ENCODE measurements around the gene SERPINA10.

Gene SERPINA10

DNA sequence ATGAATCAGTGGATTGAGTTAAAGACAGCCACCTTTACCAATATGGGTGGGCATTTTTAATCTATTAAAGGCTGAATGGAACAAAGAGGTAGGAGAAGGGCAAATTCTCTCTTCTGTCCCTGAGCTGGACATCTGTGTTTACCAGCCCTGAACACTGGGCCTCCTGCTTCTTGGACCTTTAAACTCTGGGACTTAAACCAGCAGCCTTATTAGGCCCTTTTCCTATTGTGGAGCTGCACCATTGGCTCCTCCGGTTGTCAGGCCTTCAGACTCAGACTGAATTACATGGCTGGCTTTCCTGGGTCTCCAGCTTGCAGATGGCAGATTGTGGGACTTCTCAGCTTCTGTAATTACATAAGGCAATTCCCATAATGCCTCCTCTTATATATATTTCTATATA is 23.6 kb upstream of the SERPINA10 start:
- H3K9me2 ChIP-seq (ENCODE audit: low read depth, low read length) = no peaks in the 10 kb centered on the region
- peaks cover 9% of the 10 kb centered on the region for H3K4me1 ChIP-seq (ENCODE audit: insufficient read depth, low read length, severe bottlenecking)
- H3K9ac ChIP-seq (ENCODE audit: low read length) = no peak overlapping the region
- no peak overlapping the region for H2AFZ ChIP-seq (ENCODE audit: low read length)
- no peak overlapping the region for H3K27ac ChIP-seq (ENCODE audit: low read depth, low read length, poor library complexity, severe bottlenecking)
- H3K4me3 ChIP-seq (ENCODE audit: low read depth, low read length, poor library complexity, severe bottlenecking) = no peak overlapping the region
- TF ChIP-seq, protein P1, sequence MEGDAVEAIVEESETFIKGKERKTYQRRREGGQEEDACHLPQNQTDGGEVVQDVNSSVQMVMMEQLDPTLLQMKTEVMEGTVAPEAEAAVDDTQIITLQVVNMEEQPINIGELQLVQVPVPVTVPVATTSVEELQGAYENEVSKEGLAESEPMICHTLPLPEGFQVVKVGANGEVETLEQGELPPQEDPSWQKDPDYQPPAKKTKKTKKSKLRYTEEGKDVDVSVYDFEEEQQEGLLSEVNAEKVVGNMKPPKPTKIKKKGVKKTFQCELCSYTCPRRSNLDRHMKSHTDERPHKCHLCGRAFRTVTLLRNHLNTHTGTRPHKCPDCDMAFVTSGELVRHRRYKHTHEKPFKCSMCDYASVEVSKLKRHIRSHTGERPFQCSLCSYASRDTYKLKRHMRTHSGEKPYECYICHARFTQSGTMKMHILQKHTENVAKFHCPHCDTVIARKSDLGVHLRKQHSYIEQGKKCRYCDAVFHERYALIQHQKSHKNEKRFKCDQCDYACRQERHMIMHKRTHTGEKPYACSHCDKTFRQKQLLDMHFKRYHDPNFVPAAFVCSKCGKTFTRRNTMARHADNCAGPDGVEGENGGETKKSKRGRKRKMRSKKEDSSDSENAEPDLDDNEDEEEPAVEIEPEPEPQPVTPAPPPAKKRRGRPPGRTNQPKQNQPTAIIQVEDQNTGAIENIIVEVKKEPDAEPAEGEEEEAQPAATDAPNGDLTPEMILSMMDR (IDR thresholded peaks at IDR 0.05; ENCODE audit: low read length) = no peak
- no peak for TF ChIP-seq EZH2 (IDR thresholded peaks at IDR 0.05; ENCODE audit: borderline replicate concordance, low read length)
- H4K20me1 ChIP-seq (ENCODE audit: insufficient read depth, low read length) = no peaks in the 10 kb centered on the region
- no peak overlapping the region for H3K4me2 ChIP-seq (ENCODE audit: low read length)
- H3K9me3 ChIP-seq (ENCODE audit: low read length) = no peaks in the 10 kb centered on the region
- H3K27me3 ChIP-seq (ENCODE audit: insufficient read depth, low read length) = no peaks in the 10 kb centered on the region
- H3K36me3 ChIP-seq (ENCODE audit: insufficient read depth, low read length) = no peaks in the 10 kb centered on the region
- H3K79me2 ChIP-seq (ENCODE audit: insufficient read depth, low read length) = no peaks in the 10 kb centered on the region
- H3F3A ChIP-seq (ENCODE audit: insufficient read depth, low read length) = no peaks in the 10 kb centered on the region

DNA sequence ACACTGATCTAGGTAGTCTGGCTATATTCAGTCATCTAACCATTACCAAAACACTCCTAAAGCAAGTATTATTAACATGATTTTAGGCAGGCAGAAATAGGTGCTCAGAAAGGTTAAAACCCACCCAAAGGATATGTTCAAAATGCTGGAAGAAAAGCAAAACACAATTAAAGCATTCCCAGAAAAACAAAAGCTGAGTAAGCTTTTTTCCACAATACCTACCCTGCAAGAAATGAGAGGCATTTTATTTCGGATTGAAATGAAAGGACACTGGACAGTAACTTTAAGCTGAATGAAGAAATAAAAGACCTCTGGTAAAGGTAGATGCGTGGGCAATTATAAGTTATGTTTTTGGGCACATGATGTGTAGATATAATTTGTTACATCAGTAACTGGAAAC is 21.8 kb upstream of the SERPINA10 start:
- H3K4me3 ChIP-seq (ENCODE audit: low read depth, low read length, poor library complexity, severe bottlenecking) = no peak overlapping the region
- TF ChIP-seq, protein P1 (IDR thresholded peaks at IDR 0.05; ENCODE audit: low read length) = no peak
- TF ChIP-seq EZH2 (IDR thresholded peaks at IDR 0.05; ENCODE audit: borderline replicate concordance, low read length) = no peak
- no peaks in the 10 kb centered on the region for H4K20me1 ChIP-seq (ENCODE audit: insufficient read depth, low read length)

DNA sequence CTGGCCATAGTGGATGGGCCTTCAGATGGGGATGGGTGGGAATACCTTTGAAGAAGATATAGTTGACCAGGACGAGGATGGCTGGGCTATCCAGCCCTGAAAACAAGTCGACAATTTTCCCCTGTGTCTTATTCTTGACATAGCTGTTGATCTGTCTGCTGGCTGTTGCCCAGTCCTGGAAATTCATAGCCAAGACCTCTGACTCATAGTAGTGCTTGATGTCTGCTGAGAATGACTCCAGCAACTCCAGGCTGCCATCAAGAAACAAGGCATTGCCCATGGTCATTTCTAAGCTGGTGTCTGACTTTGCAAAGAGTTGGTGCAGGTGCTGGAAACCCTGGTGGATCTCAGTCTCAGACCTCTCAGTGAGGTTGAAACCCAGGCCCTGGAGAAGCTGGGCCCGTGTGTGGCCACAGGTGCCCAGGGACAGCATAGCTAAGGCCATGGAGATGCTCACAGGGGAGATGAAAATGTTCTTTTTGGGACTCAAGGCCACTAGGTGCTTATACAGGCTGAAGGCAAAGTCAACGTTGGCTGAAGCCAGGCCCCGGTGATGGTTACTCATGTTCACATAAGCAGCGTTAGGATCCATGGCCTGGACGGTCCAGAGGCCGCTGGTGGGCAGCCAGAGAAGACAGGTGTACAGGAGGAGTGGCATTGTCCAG is 21.1 kb upstream of the SERPINA10 start:
- Histone ChIP-seq H4K20me1 (ENCODE audit: insufficient read depth, low read length) (no peaks in the 10 kb centered on the region), H3K4me1 (ENCODE audit: insufficient read depth, low read length, severe bottlenecking) (no peaks in the 10 kb centered on the region), H2AFZ (ENCODE audit: low read length) (no peak overlapping the region), H3K4me3 (ENCODE audit: low read depth, low read length, poor library complexity, severe bottlenecking) (no peak overlapping the region), H3K9me2 (ENCODE audit: low read depth, low read length) (no peaks in the 10 kb centered on the region), H3K36me3 (ENCODE audit: insufficient read depth, low read length) (no peaks in the 10 kb centered on the region), H3K27me3 (ENCODE audit: insufficient read depth, low read length) (no peaks in the 10 kb centered on the region), H3K79me2 (ENCODE audit: insufficient read depth, low read length) (no peaks in the 10 kb centered on the region), H3K9me3 (ENCODE audit: low read length) (no peaks in the 10 kb centered on the region), H3K4me2 (ENCODE audit: low read length) (no peak overlapping the region), H3K27ac (ENCODE audit: low read depth, low read length, poor library complexity, severe bottlenecking) (no peak overlapping the region), H3F3A (ENCODE audit: insufficient read depth, low read length) (no peaks in the 10 kb centered on the region), H3K9ac (ENCODE audit: low read length) (no peak overlapping the region)
- TF ChIP-seq, protein P1 (IDR thresholded peaks at IDR 0.05; ENCODE audit: low read length) = no peak
- TF ChIP-seq EZH2 (IDR thresholded peaks at IDR 0.05; ENCODE audit: borderline replicate concordance, low read length) = no peak

More for the DNA sequence above, 21.8 kb upstream of the SERPINA10 start:
- no peak overlapping the region for H2AFZ ChIP-seq (ENCODE audit: low read length)
- H3K4me2 ChIP-seq (ENCODE audit: low read length) = no peak overlapping the region
- no peaks in the 10 kb centered on the region for H3K79me2 ChIP-seq (ENCODE audit: insufficient read depth, low read length)
- H3K4me1 ChIP-seq (ENCODE audit: insufficient read depth, low read length, severe bottlenecking) = peaks cover under 1% of the 10 kb centered on the region
- H3K9ac ChIP-seq (ENCODE audit: low read length) = no peak overlapping the region
- no peaks in the 10 kb centered on the region for H3F3A ChIP-seq (ENCODE audit: insufficient read depth, low read length)
- H3K9me3 ChIP-seq (ENCODE audit: low read length) = no peaks in the 10 kb centered on the region
- H3K9me2 ChIP-seq (ENCODE audit: low read depth, low read length) = no peaks in the 10 kb centered on the region
- H3K36me3 ChIP-seq (ENCODE audit: insufficient read depth, low read length) = no peaks in the 10 kb centered on the region
- no peaks in the 10 kb centered on the region for H3K27me3 ChIP-seq (ENCODE audit: insufficient read depth, low read length)
- H3K27ac ChIP-seq (ENCODE audit: low read depth, low read length, poor library complexity, severe bottlenecking) = no peak overlapping the region

Data from OCI-LY1 (cell line).